Aortic smooth muscle cell (primary cell): Measurements from ENCODE around the gene SIGLEC11. TPM values are rescaled to one million over a fixed set of nuclear protein-coding genes. Genes with fewer than 3 reads are reported as not detected.

ENCODE experiments used
- total RNA-seq: library from RNA; depleted of rRNA; stranded (reverse); fragments of >200 nt; gene quantifications from 2 replicates; pipeline ENCODE4 v1.2.3, GENCODE V29; 2014

SIGLEC11 gene, protein sequence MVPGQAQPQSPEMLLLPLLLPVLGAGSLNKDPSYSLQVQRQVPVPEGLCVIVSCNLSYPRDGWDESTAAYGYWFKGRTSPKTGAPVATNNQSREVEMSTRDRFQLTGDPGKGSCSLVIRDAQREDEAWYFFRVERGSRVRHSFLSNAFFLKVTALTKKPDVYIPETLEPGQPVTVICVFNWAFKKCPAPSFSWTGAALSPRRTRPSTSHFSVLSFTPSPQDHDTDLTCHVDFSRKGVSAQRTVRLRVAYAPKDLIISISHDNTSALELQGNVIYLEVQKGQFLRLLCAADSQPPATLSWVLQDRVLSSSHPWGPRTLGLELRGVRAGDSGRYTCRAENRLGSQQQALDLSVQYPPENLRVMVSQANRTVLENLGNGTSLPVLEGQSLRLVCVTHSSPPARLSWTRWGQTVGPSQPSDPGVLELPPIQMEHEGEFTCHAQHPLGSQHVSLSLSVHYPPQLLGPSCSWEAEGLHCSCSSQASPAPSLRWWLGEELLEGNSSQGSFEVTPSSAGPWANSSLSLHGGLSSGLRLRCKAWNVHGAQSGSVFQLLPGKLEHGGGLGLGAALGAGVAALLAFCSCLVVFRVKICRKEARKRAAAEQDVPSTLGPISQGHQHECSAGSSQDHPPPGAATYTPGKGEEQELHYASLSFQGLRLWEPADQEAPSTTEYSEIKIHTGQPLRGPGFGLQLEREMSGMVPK
- not detected in 2 replicates for total RNA-seq

DNA sequence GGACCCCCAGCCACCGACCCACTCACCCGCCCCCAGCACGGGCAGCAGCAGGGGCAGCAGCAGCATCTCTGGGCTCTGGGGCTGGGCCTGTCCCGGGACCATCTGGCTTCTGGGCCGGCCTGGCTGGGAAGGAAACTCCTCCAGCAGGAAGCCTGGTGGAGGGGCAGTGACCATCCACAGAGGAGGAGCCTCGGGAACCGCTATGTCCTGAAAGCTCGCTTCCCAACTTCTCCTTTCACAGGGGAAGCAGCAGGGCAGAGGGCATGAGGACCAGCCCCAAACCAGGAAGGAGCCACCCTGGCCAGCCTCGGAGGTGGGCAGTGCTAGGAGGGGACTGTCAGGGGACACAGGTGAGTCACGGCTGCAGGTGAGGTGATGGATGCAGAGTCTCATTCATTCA, at the start of gene SIGLEC11:
SIGLEC11 (minus strand) TSS at position 193 of the 400 bp plus-strand sequence; CDS start at position 102, 91 bp downstream.

DNA sequence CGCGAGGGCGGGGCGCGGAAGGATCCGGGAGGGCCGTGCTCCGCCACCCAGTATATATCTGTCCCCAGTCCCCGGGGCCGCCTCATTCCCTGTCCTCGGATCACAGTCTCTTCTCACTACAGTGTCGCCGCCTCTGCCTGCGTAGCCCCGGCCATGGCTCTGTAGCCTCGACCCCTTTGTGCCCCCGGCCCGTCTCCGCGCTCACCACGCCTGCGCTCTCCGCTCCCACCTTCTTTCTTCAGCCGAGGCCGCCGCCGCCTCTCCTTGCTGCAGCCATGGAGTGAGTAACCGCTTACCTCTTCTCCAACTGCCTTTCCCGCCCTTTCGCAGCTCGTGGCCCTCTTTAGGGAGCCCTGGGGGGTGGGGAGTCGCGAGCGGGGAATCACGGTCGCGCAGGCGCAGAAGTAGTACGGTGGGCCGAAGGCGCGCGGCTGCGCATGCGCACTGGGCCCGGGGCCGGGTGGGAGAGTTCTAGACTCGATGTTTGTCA, 31.8 kb downstream of the SIGLEC11 start, which contains the start of the genes ATF5 and NUP62:
ATF5 (plus strand) TSS at position 85 of the 490 bp plus-strand sequence. CDS start 1,646 bp downstream, outside the sequence.
NUP62 (minus strand) TSS at position 384 of the 490 bp plus-strand sequence. CDS start 19,697 bp downstream, outside the sequence.

Other genes with a start within 250 kb of the SIGLEC11 start
- 0.06 and 0.13 TPM in 2 replicates for gene TSKS, start 197.9 kb downstream of the SIGLEC11 start, total RNA-seq
- 78.3 and 86.3 TPM in 2 replicates for gene AP2A1, start 194.2 kb downstream of the SIGLEC11 start, total RNA-seq
- gene FUZ, start 147.9 kb downstream of the SIGLEC11 start, total RNA-seq = 24.3 and 25.8 TPM in 2 replicates
- 16.5 and 16.6 TPM in 2 replicates for gene MED25, start 142.9 kb downstream of the SIGLEC11 start, total RNA-seq
- gene PTOV1, start 110.0 kb downstream of the SIGLEC11 start, total RNA-seq = 51.7 and 55.0 TPM in 2 replicates
- gene PNKP, start 93.6 kb downstream of the SIGLEC11 start, total RNA-seq = 52.4 and 58.9 TPM in 2 replicates
- gene AKT1S1, start 83.8 kb downstream of the SIGLEC11 start, total RNA-seq = 11.0 and 12.4 TPM in 2 replicates
- gene TBC1D17, start 83.5 kb downstream of the SIGLEC11 start, total RNA-seq = 9.4 and 12.5 TPM in 2 replicates
- gene IL4I1, start 64.3 kb downstream of the SIGLEC11 start, total RNA-seq = 0.13 and 0.56 TPM in 2 replicates
- 2.9 and 3.1 TPM in 2 replicates for gene ATF5, start 32.0 kb downstream of the SIGLEC11 start, total RNA-seq
- gene NUP62, start 31.7 kb downstream of the SIGLEC11 start, total RNA-seq = 21.2 and 23.6 TPM in 2 replicates
- gene VRK3, start 64.2 kb upstream of the SIGLEC11 start, total RNA-seq = 17.0 and 19.8 TPM in 2 replicates
- gene ZNF473, start 64.8 kb upstream of the SIGLEC11 start, total RNA-seq = 6.0 and 6.7 TPM in 2 replicates
- gene IZUMO2, start 202.1 kb upstream of the SIGLEC11 start, total RNA-seq = not detected in 2 replicates
- gene MYH14, start 242.4 kb upstream of the SIGLEC11 start, total RNA-seq = not detected in 2 replicates